HAP-1 (cell line): ENCODE data around the gene STK32B.

Experiments used
- DNase-seq, 2 experiments: peaks; one replicate each; pipeline ENCODE4 v3.0.0-alpha.2; 2016 to 2020; ENCODE audit warnings: low spot score in 2 of 2
- H3K27me3 ChIP-seq: fragments of 250-450 bp; sonication (Bioruptor Pico); 2 replicates; pipeline ENCODE4 v1.5.1; 2020; ENCODE audit warnings: low read depth, mild to moderate bottlenecking, moderate library complexity
- H3K36me3 ChIP-seq: fragments of 250-450 bp; sonication (Bioruptor Pico); replicated peaks from 2 replicates; pipeline ENCODE4 v1.5.1; 2020; ENCODE audit warnings: mild to moderate bottlenecking
- H3K4me1 ChIP-seq: fragments of 250-450 bp; sonication (Bioruptor Pico); 2 replicates; pipeline ENCODE4 v1.5.1; 2020; ENCODE audit warnings: mild to moderate bottlenecking
- H3K4me3 ChIP-seq: fragments of 250-450 bp; sonication (Bioruptor Pico); 2 replicates; pipeline ENCODE4 v1.5.1; 2020; ENCODE audit warnings: mild to moderate bottlenecking, moderate library complexity
- H3K9me3 ChIP-seq: fragments of 250-450 bp; sonication (Bioruptor Pico); 2 replicates; pipeline ENCODE4 v1.5.1; 2020; ENCODE audit warnings: mild to moderate bottlenecking, moderate library complexity
- in situ Hi-C: fragments of 300-500 bp; cut with MboI; formaldehyde crosslinking; loops from 3 replicates; pipeline ENCODE4 v1.14.3; 2020; ENCODE audit warnings: low sequenced_read_pairs, inconsistent platforms, mixed read lengths

STK32B gene

DNA sequence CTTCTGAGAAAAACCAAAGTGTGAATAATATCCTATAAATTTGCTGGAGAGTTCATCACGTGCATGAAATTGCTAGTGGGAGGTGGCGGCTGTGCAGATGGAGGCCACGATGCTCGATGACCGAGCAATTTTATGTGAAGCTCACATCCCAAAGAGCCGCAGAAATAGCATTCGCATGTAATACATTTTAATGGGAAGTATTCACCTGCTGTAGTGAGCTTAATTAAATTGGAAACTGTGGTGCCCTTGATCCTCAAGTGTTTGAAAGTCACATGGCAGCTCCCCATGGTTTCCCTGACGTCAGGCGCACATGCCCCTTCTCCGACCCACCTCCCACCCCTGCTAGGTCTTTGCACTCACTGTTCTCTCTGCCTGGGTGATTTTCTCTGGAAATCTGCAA, 136.8 kb downstream of the STK32B start:
- Histone ChIP-seq H3K27me3 (no peaks in the 10 kb centered on the region), H3K9me3 (no peaks in the 10 kb centered on the region), H3K36me3 (no peaks in the 10 kb centered on the region), H3K4me3 (no peak overlapping the region), H3K4me1 (no peaks in the 10 kb centered on the region)
- in situ Hi-C loops, result no loop called here
- DNase-seq, result no peak

DNA sequence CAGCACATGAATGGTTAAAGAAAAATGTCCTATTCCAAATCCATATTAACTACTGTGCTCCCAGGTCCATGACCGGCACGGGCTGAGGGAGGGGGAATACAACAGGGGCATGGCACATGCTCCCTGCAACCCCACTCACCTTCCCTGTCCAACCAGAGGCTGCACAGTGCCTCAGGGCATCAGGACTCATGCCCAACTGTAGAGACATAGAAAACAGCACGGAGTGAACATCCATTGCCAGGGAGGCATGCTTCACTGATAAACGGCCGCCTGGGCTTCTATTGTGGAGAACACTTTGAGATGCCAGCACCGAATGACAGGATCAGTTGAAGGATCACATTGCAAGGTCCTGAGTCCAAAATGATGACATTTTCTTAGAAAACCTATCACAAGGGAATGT, 140.6 kb downstream of the STK32B start:
- Histone ChIP-seq H3K36me3 (no peaks in the 10 kb centered on the region), H3K4me3 (no peak overlapping the region), H3K9me3 (no peaks in the 10 kb centered on the region), H3K27me3 (no peaks in the 10 kb centered on the region), H3K4me1 (no peaks in the 10 kb centered on the region)
- DNase-seq, result no peak
- in situ Hi-C loops, result no loop called here

DNA sequence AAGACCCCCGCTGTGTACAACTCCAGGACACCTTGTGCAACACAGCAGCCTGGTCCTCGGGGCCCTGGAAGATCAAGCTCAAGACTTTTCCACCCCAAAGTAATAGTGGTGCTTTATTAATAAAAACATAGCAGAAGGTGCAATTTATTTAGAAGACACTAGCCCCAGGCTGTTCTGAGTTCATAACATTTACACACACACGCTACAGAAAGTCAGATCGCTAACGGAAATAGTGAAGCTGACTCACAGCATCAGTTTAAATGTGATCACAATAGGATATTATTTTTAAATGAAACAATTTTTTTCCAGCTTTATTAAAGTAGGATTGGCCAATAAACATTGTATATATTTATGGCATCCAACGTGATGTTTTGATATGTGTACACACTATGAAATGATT, 141.0 kb downstream of the STK32B start:
- no peaks in the 10 kb centered on the region for H3K27me3 ChIP-seq
- H3K9me3 ChIP-seq, result no peaks in the 10 kb centered on the region
- H3K36me3 ChIP-seq, result no peaks in the 10 kb centered on the region
- H3K4me3 ChIP-seq, result no peak overlapping the region
- in situ Hi-C loops, result no loop called here
- H3K4me1 ChIP-seq, result no peaks in the 10 kb centered on the region
- DNase-seq, result no peak

DNA sequence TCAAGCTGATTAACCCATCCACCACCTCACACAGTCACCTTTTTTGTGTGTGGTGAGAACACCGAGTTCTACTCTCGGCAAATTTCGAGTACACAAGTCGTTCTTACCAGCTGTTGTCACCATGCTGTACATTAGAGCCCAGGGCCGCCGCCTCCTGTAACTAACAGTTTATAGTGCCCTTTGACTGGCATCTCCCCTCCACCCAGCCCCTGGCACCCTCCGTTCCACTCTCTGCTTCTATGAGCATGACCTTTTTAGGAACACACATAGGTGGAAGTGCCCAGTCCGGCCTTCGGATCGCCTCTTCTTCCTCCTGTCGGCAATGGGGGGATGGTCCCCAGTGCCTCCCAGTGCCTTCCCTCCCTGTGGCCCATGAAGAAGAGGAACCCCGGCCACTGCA, 141.4 kb downstream of the STK32B start:
- Histone ChIP-seq H3K4me3 (no peak overlapping the region), H3K4me1 (no peaks in the 10 kb centered on the region), H3K36me3 (no peaks in the 10 kb centered on the region), H3K27me3 (no peaks in the 10 kb centered on the region), H3K9me3 (no peaks in the 10 kb centered on the region)
- DNase-seq, result no peak
- in situ Hi-C loops, result no loop called here

DNA sequence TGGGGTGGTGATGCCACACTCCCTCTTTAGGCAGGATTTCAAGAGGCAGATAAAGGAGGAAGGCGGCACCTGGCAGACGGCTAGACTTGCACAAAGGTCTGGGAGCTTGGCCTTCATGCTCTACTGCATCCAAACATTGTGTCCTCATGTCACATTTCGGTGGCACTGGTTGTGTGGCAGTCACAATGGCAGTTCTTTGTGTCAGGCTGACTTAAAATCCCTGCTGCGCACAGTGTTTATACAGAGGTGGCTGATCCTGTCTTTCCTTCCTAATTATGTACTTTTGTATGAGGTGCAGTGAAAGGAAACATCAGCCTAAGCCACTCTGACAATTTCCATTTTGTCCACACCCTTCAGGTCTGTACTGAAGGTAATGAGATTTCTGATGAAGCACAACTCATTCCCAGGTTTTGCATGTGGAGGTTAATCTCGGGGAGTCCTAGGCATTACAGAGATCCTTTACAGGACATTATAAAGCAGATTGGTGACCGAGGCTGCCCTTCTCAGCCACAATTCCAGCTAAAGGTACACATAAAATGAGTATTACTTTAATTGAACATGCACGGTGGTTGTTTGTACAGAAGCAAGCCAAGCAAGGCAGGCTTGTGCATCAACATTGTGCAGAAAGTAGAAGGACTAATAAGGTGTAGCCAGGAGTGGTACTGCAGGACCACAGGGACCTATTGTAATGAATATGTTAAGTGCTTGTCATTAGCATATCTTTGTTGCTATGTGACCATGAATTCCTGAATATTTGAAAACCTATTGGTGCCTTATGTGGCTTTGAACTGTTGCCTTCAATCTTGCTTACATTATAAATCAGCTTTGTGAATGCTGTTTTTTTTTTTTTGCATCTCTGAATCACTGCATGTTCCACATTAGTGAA, 147.6 kb downstream of the STK32B start:
- H3K27me3 ChIP-seq, result no peaks in the 10 kb centered on the region
- DNase-seq, result peak; percentile 34 to 82
- no peaks in the 10 kb centered on the region for H3K9me3 ChIP-seq
- in situ Hi-C loops, result no loop called here
- H3K4me1 ChIP-seq, result peaks cover 15% of the 10 kb centered on the region
- no peaks in the 10 kb centered on the region for H3K36me3 ChIP-seq
- no peak overlapping the region for H3K4me3 ChIP-seq

DNA sequence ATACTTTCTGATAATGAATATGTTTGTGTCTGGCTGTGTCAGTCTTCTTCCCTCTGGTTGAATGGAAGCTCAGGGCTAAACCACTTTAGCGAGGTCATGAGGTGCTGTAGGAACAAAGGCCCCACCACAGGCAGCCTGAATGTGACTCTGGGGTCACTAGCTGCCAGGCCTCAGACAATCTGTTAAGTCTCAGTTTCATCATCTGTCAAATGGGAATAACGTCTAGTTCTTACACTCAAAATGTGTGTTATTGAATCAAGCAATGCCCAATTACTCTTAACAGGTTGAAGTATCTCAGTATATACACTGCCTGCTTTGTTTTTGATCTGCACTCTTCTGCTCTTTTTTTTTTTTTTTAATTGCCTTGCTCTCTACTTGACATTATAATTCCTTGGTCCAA, 148.6 kb downstream of the STK32B start:
- Histone ChIP-seq H3K4me3 (no peak overlapping the region), H3K9me3 (no peaks in the 10 kb centered on the region), H3K4me1 (peaks cover 20% of the 10 kb centered on the region), H3K36me3 (no peaks in the 10 kb centered on the region), H3K27me3 (no peaks in the 10 kb centered on the region)
- in situ Hi-C loops, result no loop called here
- no peak for DNase-seq

DNA sequence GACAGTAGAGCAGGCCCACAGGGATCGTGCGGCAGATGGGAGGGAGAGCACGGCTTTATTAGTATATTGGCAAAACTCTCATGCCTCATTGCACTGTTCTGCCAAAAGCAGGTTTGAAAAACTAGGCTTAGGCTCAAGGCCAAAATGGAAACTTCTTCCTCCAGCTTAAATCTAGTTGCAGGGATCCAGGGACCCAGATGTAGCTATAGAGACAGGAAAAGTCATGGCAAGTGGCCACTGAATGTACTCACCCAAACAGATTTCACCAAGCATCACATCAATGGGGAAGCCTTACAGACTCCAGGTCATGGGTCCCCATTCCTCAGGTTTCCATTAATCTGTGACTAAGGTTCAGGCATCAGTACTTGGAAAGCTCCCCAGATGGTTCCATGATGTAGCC, 149.2 kb downstream of the STK32B start:
- Histone ChIP-seq H3K36me3 (no peaks in the 10 kb centered on the region), H3K4me1 (peaks cover 25% of the 10 kb centered on the region), H3K9me3 (no peaks in the 10 kb centered on the region), H3K4me3 (no peak overlapping the region), H3K27me3 (no peaks in the 10 kb centered on the region)
- no peak for DNase-seq
- in situ Hi-C loops, result no loop called here

DNA sequence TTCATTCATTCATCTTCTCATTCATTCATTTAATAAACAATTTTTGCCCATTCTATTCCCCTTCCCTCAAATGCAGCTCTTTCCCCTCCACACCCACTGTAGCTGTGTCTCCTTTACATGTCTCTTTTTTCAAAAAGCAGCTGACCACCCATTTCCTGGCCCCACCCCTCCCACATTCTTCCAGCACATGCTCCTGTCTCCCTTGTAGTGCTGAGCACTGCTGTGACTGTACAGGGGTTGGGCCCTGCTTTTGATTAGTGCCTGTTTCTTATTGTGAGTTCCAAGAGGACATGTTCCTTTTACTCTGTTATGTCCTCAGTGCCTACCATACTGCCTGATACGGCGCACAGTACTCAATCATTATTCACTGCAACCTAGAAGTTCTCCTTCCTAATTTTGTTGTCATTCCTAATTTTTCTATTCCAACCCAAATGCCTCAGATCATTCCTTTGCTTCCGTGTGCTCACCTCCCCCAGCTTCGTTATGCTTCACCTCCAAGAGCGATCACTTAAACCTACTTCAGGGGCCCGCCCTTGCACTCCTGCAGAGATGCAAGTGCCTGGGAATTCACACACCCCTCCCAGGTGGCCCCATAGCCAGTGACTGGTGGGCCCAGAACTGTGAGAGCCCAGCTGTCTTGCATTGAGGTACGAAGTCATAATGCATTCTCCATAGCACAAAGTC, 152.2 kb downstream of the STK32B start:
- Histone ChIP-seq H3K4me1 (peaks cover 24% of the 10 kb centered on the region), H3K4me3 (no peak overlapping the region), H3K27me3 (no peaks in the 10 kb centered on the region), H3K9me3 (no peaks in the 10 kb centered on the region; the same call in 1 of the 2 replicates), H3K36me3 (no peaks in the 10 kb centered on the region)
- in situ Hi-C loops, result no loop called here
- no peak for DNase-seq

DNA sequence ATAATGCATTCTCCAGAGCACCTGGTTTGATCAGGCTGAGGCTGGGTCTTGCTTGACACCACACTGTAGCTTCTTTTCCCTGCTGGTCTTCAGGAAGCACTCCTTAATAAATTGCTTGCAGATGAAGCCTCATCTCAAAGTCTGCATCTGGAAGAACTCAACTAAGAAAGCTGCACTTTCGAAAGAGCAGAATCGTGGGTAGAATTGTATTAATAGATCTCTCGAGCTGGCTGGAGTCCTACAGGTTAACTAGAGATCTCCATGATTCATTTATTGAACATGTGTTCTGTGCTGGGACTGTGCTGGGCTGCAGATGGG, 152.7 kb downstream of the STK32B start:
- Histone ChIP-seq H3K4me3 (no peak overlapping the region), H3K4me1 (peaks cover 19% of the 10 kb centered on the region), H3K9me3 (no peaks in the 10 kb centered on the region; the same call in 1 of the 2 replicates), H3K36me3 (no peaks in the 10 kb centered on the region), H3K27me3 (no peaks in the 10 kb centered on the region)
- in situ Hi-C loops, result no loop called here
- DNase-seq, result no peak

DNA sequence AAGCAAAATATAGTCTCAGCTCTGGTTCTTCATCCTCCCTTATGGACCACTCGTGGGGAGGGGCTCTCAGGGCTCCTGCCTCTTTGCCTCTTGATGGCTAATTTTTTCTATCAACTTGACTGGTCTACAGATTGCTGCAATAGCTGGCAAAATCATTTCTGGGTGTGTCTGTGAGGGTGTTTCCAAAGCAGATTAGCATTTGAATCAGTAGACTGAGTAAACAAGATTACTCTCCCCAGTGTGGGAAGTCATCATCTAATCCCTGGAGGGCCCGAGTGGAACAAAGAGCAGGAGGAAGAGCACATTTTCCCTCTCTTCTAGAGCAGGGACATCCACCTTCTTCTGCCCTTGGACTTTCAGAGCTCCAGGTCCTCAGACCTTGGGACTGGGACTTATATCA, 153.5 kb downstream of the STK32B start:
- Histone ChIP-seq H3K9me3 (no peaks in the 10 kb centered on the region; the same call in 1 of the 2 replicates), H3K4me3 (no peak overlapping the region), H3K4me1 (peaks cover 10% of the 10 kb centered on the region), H3K27me3 (no peaks in the 10 kb centered on the region), H3K36me3 (no peaks in the 10 kb centered on the region)
- in situ Hi-C loops, result no loop called here
- peak; percentile 74 to 75 for DNase-seq

DNA sequence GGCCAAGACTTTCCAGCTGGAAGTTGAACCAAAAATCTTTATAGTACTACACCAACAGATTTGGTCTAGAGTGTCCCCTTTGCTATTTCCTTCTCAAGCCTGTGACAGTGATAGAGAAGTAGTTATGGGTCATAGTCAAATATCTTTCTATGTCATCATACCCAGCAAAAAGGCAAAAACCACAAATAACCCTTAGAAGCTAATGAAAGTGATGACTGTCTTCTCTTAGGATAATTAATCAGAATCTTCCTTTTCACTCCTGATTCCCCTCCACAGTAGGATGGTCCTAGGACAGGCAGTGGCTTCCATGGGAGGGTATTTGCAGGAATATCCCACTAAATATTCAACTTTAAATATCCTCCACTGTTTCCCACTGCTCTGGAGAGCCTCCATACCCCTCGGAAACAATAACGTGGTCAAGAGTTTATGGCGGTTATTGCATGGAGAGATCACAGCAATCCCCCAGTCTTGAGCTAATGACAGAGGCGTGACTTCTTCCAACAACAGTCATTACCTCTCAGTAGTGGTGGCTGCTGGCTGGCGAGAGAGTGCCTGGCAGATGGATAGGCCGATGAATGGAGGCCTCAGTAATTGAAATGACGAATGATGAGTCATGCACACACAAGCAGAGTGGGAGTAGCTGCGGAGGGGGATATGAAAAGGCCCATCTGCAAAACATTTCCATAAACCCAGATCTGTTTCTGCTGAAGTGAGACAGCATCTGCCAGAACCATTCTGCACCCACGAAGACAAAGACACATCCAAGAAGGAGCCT, 154.9 kb downstream of the STK32B start:
- Histone ChIP-seq H3K9me3 (no peaks in the 10 kb centered on the region; the same call in 1 of the 2 replicates), H3K4me1 (peaks cover 10% of the 10 kb centered on the region), H3K27me3 (no peaks in the 10 kb centered on the region), H3K36me3 (no peaks in the 10 kb centered on the region), H3K4me3 (no peak overlapping the region)
- in situ Hi-C loops, result no loop called here
- DNase-seq, result peak; percentile 3 to 41

DNA sequence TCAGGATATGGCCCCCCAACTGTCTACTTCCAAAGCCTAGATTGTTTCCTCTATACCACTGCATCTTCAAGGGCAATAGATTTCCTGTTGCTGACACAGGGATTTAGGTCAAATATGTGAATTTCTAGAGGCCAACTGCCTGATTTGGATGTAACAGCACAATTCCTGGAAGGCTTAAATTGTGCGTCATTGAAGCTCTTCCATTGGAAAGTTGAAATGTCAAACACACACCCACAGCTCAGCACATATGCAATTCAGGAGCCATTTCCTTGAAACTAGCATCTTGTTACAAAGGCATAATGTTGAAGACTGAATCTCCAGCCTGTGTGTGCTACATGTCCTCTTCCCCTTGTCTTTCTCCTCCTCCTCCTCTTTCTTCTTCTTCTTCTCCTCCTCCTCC, 158.6 kb downstream of the STK32B start:
- peaks cover 6% of the 10 kb centered on the region for H3K4me1 ChIP-seq
- H3K36me3 ChIP-seq, result no peaks in the 10 kb centered on the region
- H3K9me3 ChIP-seq, result no peaks in the 10 kb centered on the region; the same call in 1 of the 2 replicates
- no peaks in the 10 kb centered on the region for H3K27me3 ChIP-seq
- in situ Hi-C loops, result no loop called here
- no peak for DNase-seq
- no peak overlapping the region for H3K4me3 ChIP-seq

DNA sequence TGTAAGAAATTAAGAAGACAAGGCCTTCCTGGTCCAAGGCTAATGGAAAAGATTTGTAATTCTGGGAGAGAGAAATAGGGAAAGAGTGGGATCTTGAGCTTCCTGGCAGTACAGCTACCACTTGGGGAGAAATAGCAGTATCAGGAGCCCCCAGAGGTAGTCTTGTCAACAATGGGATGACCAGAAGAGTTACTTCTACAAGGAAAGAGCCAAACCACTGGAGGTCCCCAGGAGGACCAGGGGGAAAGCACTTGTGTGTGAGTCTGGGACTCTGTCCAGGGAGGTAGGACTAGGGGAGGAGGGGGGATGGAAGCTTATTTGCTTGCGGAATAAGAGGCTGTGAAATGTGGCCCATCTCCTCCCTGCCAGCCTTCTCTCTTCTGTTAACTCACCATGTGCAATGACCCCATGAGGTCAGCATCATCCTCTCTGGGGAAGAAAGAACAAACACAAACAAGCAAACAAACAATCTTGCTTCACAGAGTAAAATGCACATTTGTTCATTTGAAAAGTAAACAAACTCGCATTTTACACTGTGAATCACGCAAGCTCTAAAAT, 160.1 kb downstream of the STK32B start:
- no peaks in the 10 kb centered on the region for H3K36me3 ChIP-seq
- H3K4me3 ChIP-seq, result no peak overlapping the region
- H3K9me3 ChIP-seq, result no peaks in the 10 kb centered on the region; the same call in 1 of the 2 replicates
- no peaks in the 10 kb centered on the region for H3K27me3 ChIP-seq
- no peaks in the 10 kb centered on the region; the same call in 1 of the 2 replicates for H3K4me1 ChIP-seq
- in situ Hi-C loops, result no loop called here
- no peak for DNase-seq
